Measurements from ENCODE around the gene NMRAL1. TPM values are rescaled to one million over a fixed set of nuclear protein-coding genes. Genes with fewer than 3 reads are reported as not detected.
A peak's percentile ranks its signal among the peaks of the same experiment; 100 is the strongest.

Gene NMRAL1
- polyA plus RNA-seq, 6 donors from 2014 or later: 18.1 to 50.9 (median 31.6) TPM

- Mint-ChIP-seq H3K9me3 (no peaks in the 10 kb centered on the region), H3K4me3 (no peak overlapping the region)
- ATAC-seq (ENCODE audit: low read depth in 2 of 2): no peak
Measured at GRCh38 chr16:4496305-4496704, 21.9 kb upstream of the NMRAL1 start.

GRCh38 chr16:4495766-4496165 lies 21.3 kb upstream of the NMRAL1 start:
- DNase-seq: no peak
- peak overlapping the region in 4 of 6 donors; percentile 33 to 83 (median 42) for H3K27ac Mint-ChIP-seq
- ATAC-seq (ENCODE audit: low read depth in 2 of 2): no peak
- peaks cover 15 to 26% (median 23%) of the 10 kb centered on the region in 3 donors for H3K4me1 Mint-ChIP-seq
- no peak overlapping the region for H3K4me3 Mint-ChIP-seq
- no peaks in the 10 kb centered on the region for H3K36me3 Mint-ChIP-seq
- no peaks in the 10 kb centered on the region for H3K9me3 Mint-ChIP-seq
- H3K27me3 Mint-ChIP-seq: no peaks in the 10 kb centered on the region

More at GRCh38 chr16:4496305-4496704, 21.9 kb upstream of the NMRAL1 start:
- Mint-ChIP-seq H3K36me3 (no peaks in the 10 kb centered on the region), H3K27me3 (no peaks in the 10 kb centered on the region), H3K4me1 (peaks cover 15 to 26% (median 23%) of the 10 kb centered on the region in 3 donors), H3K27ac (peak overlapping the region in 2 of 6 donors; percentile 42 to 65)
- DNase-seq: no peak

DNA sequence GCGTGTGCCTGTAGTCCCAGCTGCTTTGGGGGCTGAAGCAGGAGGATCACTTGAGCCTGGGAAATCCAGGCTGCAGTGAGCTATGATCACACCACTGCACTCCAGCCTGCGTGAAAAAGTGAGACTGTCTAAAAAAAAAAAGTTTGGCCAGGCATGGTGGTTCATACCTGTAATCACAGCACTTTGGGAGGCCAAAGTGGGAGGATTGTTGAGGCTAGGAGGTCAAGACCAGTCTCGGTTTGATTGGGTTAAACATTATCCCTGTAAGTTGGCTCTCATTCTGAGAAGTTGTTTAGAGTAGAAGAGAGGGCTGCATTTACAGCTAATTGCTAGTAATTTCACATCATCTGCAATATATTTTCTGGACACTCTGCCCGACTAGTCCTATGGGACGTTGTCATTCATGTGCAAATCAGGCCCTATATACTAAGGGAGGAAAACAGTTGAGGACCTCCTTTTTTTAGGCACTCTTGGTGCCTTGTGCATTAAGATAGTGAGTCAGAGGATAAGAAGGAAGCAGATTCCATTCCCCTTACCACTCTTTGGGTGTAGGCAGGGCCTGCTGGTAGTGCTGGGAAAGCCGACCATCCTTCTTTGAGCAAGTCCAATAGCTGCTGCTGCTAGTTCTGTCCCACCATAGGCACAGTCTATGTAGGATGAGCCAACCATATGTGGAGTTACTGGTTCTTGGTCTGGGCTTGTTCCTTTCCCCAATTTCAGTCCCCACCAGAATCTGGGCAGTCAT lies 20.5 kb upstream of the NMRAL1 start:
- DNase-seq: no peak
- no peaks in the 10 kb centered on the region for H3K9me3 Mint-ChIP-seq
- H3K4me1 Mint-ChIP-seq: peaks cover 15 to 25% (median 23%) of the 10 kb centered on the region in 3 donors
- no peak overlapping the region for H3K4me3 Mint-ChIP-seq
- no peak for ATAC-seq (ENCODE audit: low read depth in 2 of 2)
- no peaks in the 10 kb centered on the region for H3K36me3 Mint-ChIP-seq
- peak overlapping the region in 3 of 6 donors; percentile 41 to 83 (median 57) for H3K27ac Mint-ChIP-seq
- no peaks in the 10 kb centered on the region for H3K27me3 Mint-ChIP-seq

DNA sequence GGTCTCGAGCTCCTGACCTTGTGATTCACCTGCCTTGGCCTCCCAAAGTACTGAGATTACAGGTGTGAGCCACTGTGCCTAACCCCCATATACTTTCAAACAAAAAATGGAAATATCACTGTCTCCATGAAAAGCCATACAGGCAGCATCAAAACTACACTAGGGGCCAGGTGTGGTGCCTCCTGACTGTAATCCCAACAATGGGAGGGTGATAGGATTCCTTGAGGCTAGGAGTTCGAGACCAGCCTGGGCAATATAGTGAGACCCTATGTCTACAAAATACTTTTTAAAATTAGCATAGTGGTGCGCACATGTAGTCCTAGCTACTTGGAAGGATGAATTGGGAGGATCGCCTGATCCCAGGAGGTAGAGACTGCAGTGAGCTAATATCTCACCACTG lies 17.5 kb upstream of the NMRAL1 start:
- DNase-seq (no peak), ATAC-seq (ENCODE audit: low read depth in 2 of 2) (no peak)
- Mint-ChIP-seq H3K27ac (peak overlapping the region in 1 of 6 donors; percentile 60), H3K4me3 (no peak overlapping the region), H3K9me3 (no peaks in the 10 kb centered on the region), H3K27me3 (no peaks in the 10 kb centered on the region), H3K4me1 (peaks cover 10 to 19% (median 15%) of the 10 kb centered on the region in 3 donors), H3K36me3 (no peaks in the 10 kb centered on the region)

GRCh38 chr16:4489030-4489429 lies 14.6 kb upstream of the NMRAL1 start:
- Mint-ChIP-seq H3K4me3 (no peak overlapping the region), H3K27ac (peak overlapping the region in 4 of 6 donors; percentile 21 to 79 (median 60)), H3K27me3 (no peaks in the 10 kb centered on the region), H3K9me3 (no peaks in the 10 kb centered on the region), H3K36me3 (peaks cover 0 to 8% of the 10 kb centered on the region in 2 donors), H3K4me1 (peaks cover 8 to 13% (median 10%) of the 10 kb centered on the region in 3 donors)
- DNase-seq (no peak), ATAC-seq (ENCODE audit: low read depth in 2 of 2) (no peak)

DNA sequence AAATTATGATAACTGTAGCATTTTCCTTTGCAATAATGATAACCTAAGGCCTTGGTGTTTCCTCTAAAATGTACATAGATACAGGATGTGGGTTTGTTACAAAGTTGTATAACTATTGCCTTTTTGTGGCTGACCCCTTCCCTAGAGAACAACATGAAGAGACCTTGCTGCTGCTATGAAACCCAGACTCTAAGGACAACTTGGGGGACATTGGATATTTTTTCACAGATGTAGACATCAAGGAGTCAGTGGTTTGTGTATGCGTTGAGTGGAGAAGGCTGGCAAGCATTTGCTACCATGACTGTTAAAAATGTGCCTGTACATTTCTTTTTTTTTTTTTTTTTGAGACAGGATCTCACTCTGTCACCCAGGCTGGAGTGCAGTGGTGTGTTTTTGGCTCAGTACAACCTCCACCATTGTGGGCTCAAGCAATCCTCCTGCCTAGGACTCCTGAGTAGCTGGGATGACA lies 14.1 kb upstream of the NMRAL1 start:
- peak overlapping the region in 4 of 6 donors; percentile 50 to 79 (median 62) for H3K27ac Mint-ChIP-seq
- DNase-seq (no peak), ATAC-seq (ENCODE audit: low read depth in 2 of 2) (no peak)
- peaks cover 5 to 13% (median 10%) of the 10 kb centered on the region in 3 donors for H3K4me1 Mint-ChIP-seq
- no peak overlapping the region for H3K4me3 Mint-ChIP-seq
- H3K9me3 Mint-ChIP-seq: no peaks in the 10 kb centered on the region
- no peaks in the 10 kb centered on the region for H3K27me3 Mint-ChIP-seq
- H3K36me3 Mint-ChIP-seq: peaks cover 0 to 8% of the 10 kb centered on the region in 2 donors

- H3K4me3 Mint-ChIP-seq: no peak overlapping the region
- H3K27me3 Mint-ChIP-seq: no peaks in the 10 kb centered on the region
- DNase-seq (no peak), ATAC-seq (ENCODE audit: low read depth in 2 of 2) (no peak)
- H3K27ac Mint-ChIP-seq: peak overlapping the region in 3 of 6 donors; percentile 33 to 66 (median 50)
- H3K9me3 Mint-ChIP-seq: no peaks in the 10 kb centered on the region
- H3K36me3 Mint-ChIP-seq: peaks cover 0 to 8% of the 10 kb centered on the region in 2 donors
- peaks cover 5 to 12% (median 8%) of the 10 kb centered on the region in 3 donors for H3K4me1 Mint-ChIP-seq
Measured at GRCh38 chr16:4487955-4488498, 13.6 kb upstream of the NMRAL1 start.

DNA sequence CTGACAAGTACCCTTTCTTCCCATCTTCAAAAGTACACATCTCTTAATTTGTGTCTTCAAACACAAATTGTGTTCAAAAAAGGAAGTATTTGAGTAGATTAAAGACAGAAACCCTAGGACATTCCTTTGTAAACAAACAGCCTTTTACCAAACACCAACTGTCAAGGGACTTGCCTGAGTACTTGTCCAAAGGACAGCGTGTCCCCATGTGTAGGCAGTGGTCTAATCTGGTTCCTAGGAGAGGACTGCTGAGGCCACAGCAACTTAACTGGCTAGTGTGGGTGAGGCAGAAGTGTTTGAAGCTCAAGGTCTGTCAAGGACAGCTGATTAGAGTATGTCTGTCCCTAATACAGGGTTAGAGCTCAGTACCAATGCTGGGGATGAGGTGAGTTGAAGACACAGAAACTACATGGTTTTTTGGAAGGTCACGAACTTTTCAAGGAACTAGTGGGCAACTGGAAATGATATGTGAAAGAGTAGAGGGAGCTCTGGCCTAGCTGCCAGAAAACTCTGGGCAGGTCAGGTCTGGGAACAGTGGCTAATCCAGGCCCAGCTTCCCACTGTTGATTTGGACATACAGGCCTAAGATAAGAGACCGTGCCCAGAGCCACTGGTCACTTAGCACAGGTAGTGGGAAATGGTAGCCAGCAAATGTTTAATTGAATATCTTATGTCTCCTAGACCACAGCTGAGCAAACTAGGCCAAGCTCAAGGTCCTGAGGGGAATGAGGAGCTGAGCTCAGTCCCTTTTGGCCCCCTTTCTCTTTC lies 11.9 kb upstream of the NMRAL1 start:
- Mint-ChIP-seq H3K27me3 (no peaks in the 10 kb centered on the region), H3K4me3 (no peak overlapping the region), H3K36me3 (peaks cover 0 to 8% of the 10 kb centered on the region in 2 donors)

DNA sequence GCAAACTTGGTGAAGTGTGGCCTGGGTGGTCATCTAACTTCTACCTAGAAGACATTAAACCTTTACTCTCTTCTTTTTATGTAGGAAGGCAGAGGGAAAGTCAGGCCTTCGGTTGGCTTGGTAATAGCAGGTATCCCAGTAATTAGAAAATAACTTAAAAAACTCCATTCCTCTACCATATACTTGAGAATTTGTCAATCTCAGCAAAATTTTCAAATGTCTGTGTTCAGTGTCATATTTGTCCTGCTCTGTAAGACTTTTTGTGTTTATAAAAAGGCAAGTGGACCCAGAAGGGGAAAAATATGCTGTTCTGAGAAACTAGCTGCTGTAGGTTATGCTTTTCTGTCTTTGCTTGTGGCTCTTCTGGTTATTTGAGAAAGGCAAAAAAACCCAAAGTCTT lies 7.5 kb upstream of the NMRAL1 start:
- Mint-ChIP-seq H3K4me3 (peak overlapping the region in 1 of 8 donors; percentile 31), H3K27ac (peak overlapping the region in 1 of 6 donors; percentile 66), H3K27me3 (no peaks in the 10 kb centered on the region), H3K36me3 (peaks cover 0 to 8% of the 10 kb centered on the region in 2 donors), H3K9me3 (no peaks in the 10 kb centered on the region), H3K4me1 (peaks cover 18 to 32% (median 22%) of the 10 kb centered on the region in 3 donors)
- no peak for ATAC-seq (ENCODE audit: low read depth in 2 of 2)
- DNase-seq: no peak

More for the DNA sequence above, 11.9 kb upstream of the NMRAL1 start:
- DNase-seq: no peak
- no peaks in the 10 kb centered on the region for H3K9me3 Mint-ChIP-seq
- ATAC-seq (ENCODE audit: low read depth in 2 of 2): no peak
- H3K4me1 Mint-ChIP-seq: peaks cover 8 to 23% (median 13%) of the 10 kb centered on the region in 3 donors
- peak overlapping the region in 3 of 6 donors; percentile 55 to 85 (median 83) for H3K27ac Mint-ChIP-seq

- H3K4me3 Mint-ChIP-seq: no peak overlapping the region
- H3K27me3 Mint-ChIP-seq: no peaks in the 10 kb centered on the region
- peaks cover 21 to 35% (median 22%) of the 10 kb centered on the region in 3 donors for H3K4me1 Mint-ChIP-seq
- no peak for DNase-seq
- H3K27ac Mint-ChIP-seq: peak overlapping the region in 2 of 6 donors; percentile 10 to 46
- H3K36me3 Mint-ChIP-seq: peaks cover 0 to 8% of the 10 kb centered on the region in 2 donors
- ATAC-seq (ENCODE audit: low read depth in 2 of 2): no peak
- H3K9me3 Mint-ChIP-seq: no peaks in the 10 kb centered on the region
Measured at GRCh38 chr16:4481526-4481925, 7.1 kb upstream of the NMRAL1 start.

GRCh38 chr16:4477966-4478365 lies 3.5 kb upstream of the NMRAL1 start:
- no peak for DNase-seq
- H3K4me1 Mint-ChIP-seq: peaks cover 28 to 59% (median 34%) of the 10 kb centered on the region in 3 donors
- no peaks in the 10 kb centered on the region for H3K36me3 Mint-ChIP-seq
- H3K27ac Mint-ChIP-seq: peak overlapping the region in 3 of 6 donors; percentile 21 to 74 (median 71)
- no peaks in the 10 kb centered on the region for H3K27me3 Mint-ChIP-seq
- H3K9me3 Mint-ChIP-seq: peaks cover 0 to 3% (median 0%) of the 10 kb centered on the region in 7 donors
- no peak for ATAC-seq (ENCODE audit: low read depth in 2 of 2)
- H3K4me3 Mint-ChIP-seq: peak overlapping the region; percentile 23 to 93 (median 89)

DNA sequence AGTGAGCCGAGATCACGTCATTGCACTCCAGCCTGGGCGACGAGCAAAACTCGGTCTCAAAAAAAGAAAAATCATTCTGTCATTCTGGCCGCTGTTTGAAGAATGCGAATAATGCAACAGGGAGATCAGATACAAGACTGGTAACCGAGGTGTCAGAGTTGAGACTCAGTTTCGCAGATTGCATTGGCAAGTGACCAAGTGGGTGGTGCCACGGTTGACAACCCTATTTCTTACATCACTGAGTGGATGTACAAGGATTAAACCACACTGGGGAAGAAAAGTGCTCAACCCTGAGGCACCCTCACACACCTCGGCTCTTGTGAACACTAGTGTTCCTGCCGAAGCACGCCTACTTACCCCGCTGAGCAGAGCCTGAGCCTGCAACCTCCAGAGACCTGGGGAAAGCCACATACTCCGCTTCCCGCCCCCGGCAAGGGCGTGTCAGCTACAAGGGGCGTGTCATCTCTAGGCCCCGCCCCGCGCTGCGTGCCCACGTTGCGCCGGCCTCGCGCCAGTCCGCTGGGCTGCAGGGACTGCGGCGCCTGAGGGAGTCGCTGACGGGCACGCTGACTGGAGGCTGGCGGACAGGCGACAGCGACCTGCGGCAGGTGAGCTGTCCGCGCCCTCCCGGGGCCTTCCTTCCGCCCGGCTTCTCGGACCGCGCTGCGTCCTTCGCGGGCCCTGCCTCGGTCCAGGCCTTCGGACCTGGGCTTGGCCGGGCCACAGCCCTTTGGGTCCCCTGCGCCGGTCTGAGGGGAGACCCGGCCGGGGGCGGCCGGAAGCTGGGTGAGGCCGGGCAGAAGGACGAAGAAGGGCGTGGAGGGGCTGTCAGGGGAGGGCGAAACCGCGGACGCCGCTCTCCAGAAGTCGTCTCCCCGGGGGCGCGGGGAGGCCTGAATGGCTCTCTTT lies 1.7 kb upstream of the NMRAL1 start, which contains the start of gene HMOX2:
HMOX2 (plus strand) TSS at position 519 of the 909 bp plus-strand sequence. CDS start 29,127 bp downstream, outside the sequence.
- peak; percentile 93 for DNase-seq
- Mint-ChIP-seq H3K4me1 (peaks cover 21 to 54% (median 37%) of the 10 kb centered on the region in 3 donors), H3K36me3 (no peaks in the 10 kb centered on the region), H3K27ac (peak within 1 kb of the TSS; percentile 69 to 92 (median 80)), H3K4me3 (peak within 1 kb of the TSS; percentile 82 to 94 (median 92)), H3K27me3 (no peaks in the 10 kb centered on the region), H3K9me3 (peaks cover 0 to 3% (median 0%) of the 10 kb centered on the region in 7 donors)
- ATAC-seq (ENCODE audit: low read depth in 2 of 2): peak; percentile 88 to 89
